IMR-90 (cell line): ENCODE results near the gene ZNF274. TPM values are rescaled to one million over a fixed set of nuclear protein-coding genes. Genes with fewer than 3 reads are reported as not detected.

Experiments
- ATAC-seq: fragments of 200-7000 bp; cut with Tn5 transposase; 2 replicates; pipeline ENCODE4 v1.9.1; 2020; ENCODE audit warnings: low read depth, mild to moderate bottlenecking, moderate library complexity
- BruUV-seq: library from RNA; stranded (reverse); fragments of 400-500 nt; replicated peaks from 2 replicates; lab custom pipeline; 2021; lab: Mats Ljungman, UMichigan
- CTCF ChIA-PET: fragments of 300-600 bp; formaldehyde crosslinking; extraction: SDS; loops from one replicate; lab custom pipeline; 2021; ENCODE audit warnings: antibody characterized with exemption; lab: Yijun Ruan, JAX
- POLR2A ChIA-PET: fragments of 300-600 bp; sonication (Branson Sonifier 250); formaldehyde crosslinking; loops from one replicate; lab custom pipeline; 2022; ENCODE audit warnings: antibody characterized with exemption; ENCODE audit not compliant: unreplicated experiment; lab: Charles Lee
- DNase-seq: peaks from one replicate; pipeline ENCODE4 v3.0.0; 2013
- H2AFZ ChIP-seq: replicated peaks from 2 replicates; pipeline ENCODE3; 2013; ENCODE audit warnings: low read length, mild to moderate bottlenecking; ENCODE audit not compliant: poor library complexity
- H2AK5ac ChIP-seq: 2 replicates; pipeline ENCODE4 v1.6.1; 2013; ENCODE audit warnings: low read depth, low read length, inconsistent platforms
- H2AK9ac ChIP-seq: replicated peaks from 2 replicates; pipeline ENCODE3; 2013; ENCODE audit warnings: mild to moderate bottlenecking, low read depth, low read length, moderate library complexity; ENCODE audit not compliant: poor library complexity
- H2BK120ac ChIP-seq: 2 replicates; pipeline ENCODE4 v1.6.1; 2013; ENCODE audit warnings: low read depth, low read length, inconsistent platforms
- H2BK15ac ChIP-seq: 3 replicates; pipeline ENCODE4 v1.6.1; 2013; ENCODE audit warnings: low read depth, low read length, inconsistent platforms
- H2BK20ac ChIP-seq: 2 replicates; pipeline ENCODE4 v1.6.1; 2013; ENCODE audit warnings: low read depth, mild to moderate bottlenecking, inconsistent platforms, low read length, moderate library complexity
- H2BK5ac ChIP-seq: 2 replicates; pipeline ENCODE4 v1.6.1; 2013; ENCODE audit warnings: mild to moderate bottlenecking, low read depth, low read length, inconsistent platforms; ENCODE audit not compliant: poor library complexity, severe bottlenecking
- H3K14ac ChIP-seq: replicated peaks from 2 replicates; pipeline ENCODE4 v1.6.1; 2013; ENCODE audit warnings: low read depth, low read length, inconsistent platforms
- H3K18ac ChIP-seq: 2 replicates; pipeline ENCODE4 v1.6.1; 2013; ENCODE audit warnings: low read depth, low read length, control low read depth
- H3K23ac ChIP-seq: 2 replicates; pipeline ENCODE4 v1.6.1; 2013; ENCODE audit warnings: low read depth, low read length, inconsistent platforms
- H3K27ac ChIP-seq: 2 replicates; pipeline ENCODE4 v1.5.1; 2013; ENCODE audit warnings: mild to moderate bottlenecking, control low read depth, low read length; ENCODE audit not compliant: insufficient read depth
- H3K27me3 ChIP-seq: 2 replicates; pipeline ENCODE4 v1.6.1; 2013; ENCODE audit warnings: low read length; ENCODE audit not compliant: control insufficient read depth, insufficient read depth
- H3K36me3 ChIP-seq: 2 replicates; pipeline ENCODE4 v1.6.1; 2013; ENCODE audit warnings: low read length, mixed read lengths; ENCODE audit not compliant: control insufficient read depth, insufficient read depth
- H3K4ac ChIP-seq: 2 replicates; pipeline ENCODE4 v1.6.1; 2013; ENCODE audit warnings: low read depth, low read length, inconsistent platforms
- H3K4me1 ChIP-seq: 2 replicates; pipeline ENCODE4 v1.6.1; 2013; ENCODE audit warnings: low read length, mixed read lengths; ENCODE audit not compliant: control insufficient read depth, insufficient read depth
- H3K4me2 ChIP-seq: 2 replicates; pipeline ENCODE4 v1.6.1; 2013; ENCODE audit warnings: low read depth, mild to moderate bottlenecking, control low read depth, low read length, moderate library complexity
- H3K4me3 ChIP-seq: 2 replicates; pipeline ENCODE4 v1.5.1; 2013; ENCODE audit warnings: low read depth, mild to moderate bottlenecking, control low read depth, low read length, moderate library complexity; ENCODE audit not compliant: insufficient read depth
- H3K56ac ChIP-seq: 2 replicates; pipeline ENCODE4 v1.6.1; 2013; ENCODE audit warnings: low read length, inconsistent platforms; ENCODE audit not compliant: insufficient read depth; ENCODE audit errors: extremely low read depth
- H3K79me1 ChIP-seq, 2 experiments: 2 replicates each; pipeline ENCODE4 v1.6.1; 2013; ENCODE audit warnings: low read length in 2 of 2, inconsistent platforms in 1 of 2, low read depth in 1 of 2
- H3K9ac ChIP-seq: 2 replicates; pipeline ENCODE4 v1.6.1; 2013; ENCODE audit warnings: low read depth, low read length, control low read depth
- H3K9me1 ChIP-seq: 2 replicates; pipeline ENCODE4 v1.6.1; 2013; ENCODE audit warnings: low read length, inconsistent platforms; ENCODE audit not compliant: insufficient read depth
- H3K9me3 ChIP-seq: 2 replicates; pipeline ENCODE4 v1.6.1; 2013; ENCODE audit warnings: low read length; ENCODE audit not compliant: control insufficient read depth, insufficient read depth
- H4K20me1 ChIP-seq: 2 replicates; pipeline ENCODE4 v1.6.1; 2013; ENCODE audit warnings: low read length, inconsistent platforms; ENCODE audit not compliant: insufficient read depth
- H4K5ac ChIP-seq: 2 replicates; pipeline ENCODE4 v1.6.1; 2013; ENCODE audit warnings: mild to moderate bottlenecking, low read depth, low read length, control low read depth
- H4K8ac ChIP-seq, 2 experiments: 2 replicates each; pipeline ENCODE4 v1.6.1; 2013; ENCODE audit warnings: low read depth in 2 of 2, low read length in 2 of 2, control low read depth in 1 of 2, inconsistent platforms in 1 of 2
- H4K91ac ChIP-seq: 2 replicates; pipeline ENCODE4 v1.6.1; 2013; ENCODE audit warnings: low read depth, low read length, inconsistent platforms; ENCODE audit not compliant: insufficient read depth
- BHLHE40 ChIP-seq: fragments of 150-350 bp; IDR thresholded peaks from 2 replicates; pipeline ENCODE4 v1.6.1; 2016; ENCODE audit warnings: mild to moderate bottlenecking, low read depth, low read length
- CEBPB ChIP-seq: IDR thresholded peaks from 2 replicates; pipeline ENCODE4 v1.6.1; 2012; ENCODE audit warnings: low read depth, low read length, improper control_type of control experiment
- CHD1 ChIP-seq: IDR thresholded peaks from 2 replicates; pipeline ENCODE4 v1.6.1; 2012; ENCODE audit warnings: low read depth, low read length, improper control_type of control experiment
- FOS ChIP-seq: fragments of 150-350 bp; IDR thresholded peaks from 2 replicates; pipeline ENCODE4 v1.6.1; 2016; ENCODE audit warnings: low read depth, low read length
- MAZ ChIP-seq: IDR thresholded peaks from 2 replicates; pipeline ENCODE4 v1.6.1; 2012; ENCODE audit warnings: low read depth, mild to moderate bottlenecking, low read length, improper control_type of control experiment, moderate library complexity, borderline replicate concordance
- MXI1 ChIP-seq: IDR thresholded peaks from 2 replicates; pipeline ENCODE4 v1.6.1; 2012; ENCODE audit warnings: low read depth, mild to moderate bottlenecking, low read length, moderate library complexity, borderline replicate concordance
- NFE2L2 ChIP-seq: fragments of 150-350 bp; IDR thresholded peaks from 2 replicates; pipeline ENCODE4 v1.6.1; 2016; ENCODE audit warnings: low read depth, mild to moderate bottlenecking, low read length
- POLR2A ChIP-seq: IDR thresholded peaks from 2 replicates; pipeline ENCODE4 v1.6.1; 2012; ENCODE audit warnings: mild to moderate bottlenecking, low read depth, low read length
- RAD21 ChIP-seq: IDR thresholded peaks from 2 replicates; pipeline ENCODE4 v1.6.1; 2012; ENCODE audit warnings: low read length, improper control_type of control experiment
- RCOR1 ChIP-seq: IDR thresholded peaks from 2 replicates; pipeline ENCODE4 v1.6.1; 2012; ENCODE audit warnings: mild to moderate bottlenecking, low read length, improper control_type of control experiment; ENCODE audit not compliant: insufficient replicate concordance
- RFX5 ChIP-seq: IDR thresholded peaks from 2 replicates; pipeline ENCODE4 v1.8.0; 2012; ENCODE audit warnings: low read depth, mild to moderate bottlenecking, low read length, moderate library complexity
- WGBS, 2 experiments: methylation state at CpG; one replicate each; pipeline versions ENCODE4 v1.1.5 to v1.1.7; 2013; ENCODE audit warnings: missing lambda C conversion rate in 2 of 2; ENCODE audit not compliant: insufficient read length in 1 of 2; ENCODE audit errors: extremely low coverage in 2 of 2; 5-methylcytosine and 5-hydroxymethylcytosine counted together
- dilution Hi-C: fragments of 300-500 bp; cut with HindIII; formaldehyde crosslinking; loops from one replicate; pipeline ENCODE4 v1.14.3; 2018; ENCODE audit warnings: low sequenced_read_pairs; ENCODE audit not compliant: unreplicated experiment
- in situ Hi-C: fragments of 300-500 bp; cut with MboI; formaldehyde crosslinking; loops from 3 replicates; pipeline ENCODE4 v1.14.3; 2019; ENCODE audit warnings: low sequenced_read_pairs, inconsistent platforms, mixed read lengths
- intact Hi-C: fragments of 100-400 bp; cut with micrococcal nuclease; formaldehyde crosslinking; loops from 2 replicates; pipeline ENCODE4 v1.10.0; 2022
- polyA plus RNA-seq, 3 experiments: library from polyadenylated mRNA; depleted of rRNA; stranded (reverse); fragments of >200 nt; gene quantifications; 2 replicates each; pipeline ENCODE4 v1.2.3, GENCODE V29; 2012; ENCODE audit warnings: low replicate concordance in 1 of 3
- total RNA-seq: library from RNA; depleted of rRNA; stranded (reverse); fragments of >200 nt; gene quantifications from 2 replicates; pipeline ENCODE4 v1.2.3, GENCODE V29; 2012
- TF ChIP-seq, protein P1 (sequence below): conservative IDR thresholded peaks from 2 replicates; pipeline ENCODE4 v1.5.1; 2012; ENCODE audit warnings: mild to moderate bottlenecking, low read depth, low read length, improper control_type of control experiment
- TF ChIP-seq, protein P2 (sequence below): fragments of 150-350 bp; IDR thresholded peaks from 2 replicates; pipeline ENCODE4 v1.6.1; 2017; ENCODE audit warnings: mild to moderate bottlenecking, antibody characterized with exemption, low read length, low read depth
- TF ChIP-seq, protein P3 (sequence below): fragments of 150-350 bp; IDR thresholded peaks from 2 replicates; pipeline ENCODE4 v1.6.1; 2016; ENCODE audit warnings: low read depth, mild to moderate bottlenecking, low read length, moderate library complexity, borderline replicate concordance

Gene ZNF274
- total and polyA plus RNA-seq, 2 of the 4 experiments (the other 2 are of a cell fraction), result 12.1 to 15.2 TPM

DNA sequence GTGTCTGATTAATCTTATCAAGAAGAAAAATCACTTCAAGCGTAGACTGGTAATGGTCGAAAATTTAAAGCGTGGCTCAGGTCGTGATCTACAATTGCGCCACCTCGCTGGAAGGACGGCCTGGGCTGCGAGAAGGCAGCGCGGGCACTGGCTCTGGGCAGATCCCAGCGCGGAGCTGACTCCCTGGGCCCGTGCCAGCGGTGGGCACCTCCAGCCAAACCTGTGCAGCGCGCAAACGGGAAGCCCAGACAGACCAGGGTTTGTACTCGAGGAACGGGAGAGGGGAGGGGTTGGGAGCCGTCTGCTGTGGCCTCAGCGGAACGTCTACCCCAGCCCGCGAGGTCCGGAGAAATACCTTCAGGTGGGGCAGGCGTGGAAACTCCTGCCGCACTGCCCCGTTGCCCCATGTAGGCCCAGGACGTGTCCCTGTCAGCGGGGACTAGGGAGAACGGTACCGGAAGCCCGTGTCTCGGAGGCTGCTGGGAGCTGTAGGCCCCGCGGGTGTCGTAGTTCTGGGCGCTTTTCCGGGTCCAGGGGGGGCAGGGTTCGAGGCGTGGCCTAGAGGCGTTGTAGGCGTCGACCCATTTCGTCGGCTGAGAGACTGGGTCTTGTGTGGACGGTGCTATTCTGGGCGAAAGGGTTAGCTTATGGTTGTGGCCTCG lies 21.1 kb downstream of the ZNF274 start:
- no peak overlapping the region for H4K5ac ChIP-seq
- no peak overlapping the region for H3K4me2 ChIP-seq
- POLR2A ChIA-PET, result no interaction called here
- no peak overlapping the region for H3K56ac ChIP-seq
- no peak overlapping the region for H3K14ac ChIP-seq
- H2BK15ac ChIP-seq, result no peak overlapping the region
- H3K4me1 ChIP-seq, result no peaks in the 10 kb centered on the region
- TF ChIP-seq MXI1, result no peak
- no peak for TF ChIP-seq BHLHE40
- TF ChIP-seq, protein P1, sequence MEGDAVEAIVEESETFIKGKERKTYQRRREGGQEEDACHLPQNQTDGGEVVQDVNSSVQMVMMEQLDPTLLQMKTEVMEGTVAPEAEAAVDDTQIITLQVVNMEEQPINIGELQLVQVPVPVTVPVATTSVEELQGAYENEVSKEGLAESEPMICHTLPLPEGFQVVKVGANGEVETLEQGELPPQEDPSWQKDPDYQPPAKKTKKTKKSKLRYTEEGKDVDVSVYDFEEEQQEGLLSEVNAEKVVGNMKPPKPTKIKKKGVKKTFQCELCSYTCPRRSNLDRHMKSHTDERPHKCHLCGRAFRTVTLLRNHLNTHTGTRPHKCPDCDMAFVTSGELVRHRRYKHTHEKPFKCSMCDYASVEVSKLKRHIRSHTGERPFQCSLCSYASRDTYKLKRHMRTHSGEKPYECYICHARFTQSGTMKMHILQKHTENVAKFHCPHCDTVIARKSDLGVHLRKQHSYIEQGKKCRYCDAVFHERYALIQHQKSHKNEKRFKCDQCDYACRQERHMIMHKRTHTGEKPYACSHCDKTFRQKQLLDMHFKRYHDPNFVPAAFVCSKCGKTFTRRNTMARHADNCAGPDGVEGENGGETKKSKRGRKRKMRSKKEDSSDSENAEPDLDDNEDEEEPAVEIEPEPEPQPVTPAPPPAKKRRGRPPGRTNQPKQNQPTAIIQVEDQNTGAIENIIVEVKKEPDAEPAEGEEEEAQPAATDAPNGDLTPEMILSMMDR, result no peak
- TF ChIP-seq, protein P2, sequence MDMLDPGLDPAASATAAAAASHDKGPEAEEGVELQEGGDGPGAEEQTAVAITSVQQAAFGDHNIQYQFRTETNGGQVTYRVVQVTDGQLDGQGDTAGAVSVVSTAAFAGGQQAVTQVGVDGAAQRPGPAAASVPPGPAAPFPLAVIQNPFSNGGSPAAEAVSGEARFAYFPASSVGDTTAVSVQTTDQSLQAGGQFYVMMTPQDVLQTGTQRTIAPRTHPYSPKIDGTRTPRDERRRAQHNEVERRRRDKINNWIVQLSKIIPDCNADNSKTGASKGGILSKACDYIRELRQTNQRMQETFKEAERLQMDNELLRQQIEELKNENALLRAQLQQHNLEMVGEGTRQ, result no peak
- TF ChIP-seq CHD1, result no peak
- TF ChIP-seq FOS, result no peak
- TF ChIP-seq MAZ, result no peak
- no peak for TF ChIP-seq RAD21
- no peak for TF ChIP-seq CEBPB
- TF ChIP-seq NFE2L2, result no peak
- TF ChIP-seq, protein P3, sequence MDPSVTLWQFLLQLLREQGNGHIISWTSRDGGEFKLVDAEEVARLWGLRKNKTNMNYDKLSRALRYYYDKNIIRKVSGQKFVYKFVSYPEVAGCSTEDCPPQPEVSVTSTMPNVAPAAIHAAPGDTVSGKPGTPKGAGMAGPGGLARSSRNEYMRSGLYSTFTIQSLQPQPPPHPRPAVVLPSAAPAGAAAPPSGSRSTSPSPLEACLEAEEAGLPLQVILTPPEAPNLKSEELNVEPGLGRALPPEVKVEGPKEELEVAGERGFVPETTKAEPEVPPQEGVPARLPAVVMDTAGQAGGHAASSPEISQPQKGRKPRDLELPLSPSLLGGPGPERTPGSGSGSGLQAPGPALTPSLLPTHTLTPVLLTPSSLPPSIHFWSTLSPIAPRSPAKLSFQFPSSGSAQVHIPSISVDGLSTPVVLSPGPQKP, result no peak
- TF ChIP-seq POLR2A, result no peak
- no peak for TF ChIP-seq RFX5
- TF ChIP-seq RCOR1, result no peak
- H2BK20ac ChIP-seq, result no peak overlapping the region
- no peak overlapping the region for H4K8ac ChIP-seq
- peaks cover 60% of the 10 kb centered on the region for H3K36me3 ChIP-seq
- no peak overlapping the region for H2AK5ac ChIP-seq
- no peak overlapping the region for H3K18ac ChIP-seq
- H3K79me1 ChIP-seq, result peaks cover 0 to 7% of the 10 kb centered on the region in 2 experiments; a peak in 2 of 4 replicates
- no peak overlapping the region for H3K4me3 ChIP-seq
- no TSS peak for BruUV-seq
- H3K27ac ChIP-seq, result no peak overlapping the region
- no peak overlapping the region for H2BK5ac ChIP-seq
- CTCF ChIA-PET, result no interaction called here
- peaks cover 91% of the 10 kb centered on the region for H3K9me3 ChIP-seq
- no peaks in the 10 kb centered on the region for H3K9me1 ChIP-seq
- no peak overlapping the region for H3K23ac ChIP-seq
- H3K9ac ChIP-seq, result no peak overlapping the region
- DNase-seq (no peak), ATAC-seq (no peak)
- no peak overlapping the region for H2AFZ ChIP-seq
- in situ Hi-C loops (no loop called here), dilution Hi-C loops (no loop called here), intact Hi-C loops (no loop called here)
- H3K27me3 ChIP-seq, result no peaks in the 10 kb centered on the region
- no peaks in the 10 kb centered on the region for H4K20me1 ChIP-seq
- H4K91ac ChIP-seq, result no peak overlapping the region
- no peak overlapping the region for H2AK9ac ChIP-seq
- 30% methylated on average over 38 of the region's 49 CpGs; no CpG with 5 or more reads in 1 of the 2 experiments for WGBS, 2 experiments
- H2BK120ac ChIP-seq, result no peak overlapping the region
- no peak overlapping the region for H3K4ac ChIP-seq
